ENCODE measurements around the gene CFHR4. TPM values are rescaled to one million over a fixed set of nuclear protein-coding genes. Genes with fewer than 3 reads are reported as not detected.
A peak's percentile ranks its signal among the peaks of the same experiment; 100 is the strongest.
"Not testable (repeated sequence)": the region's sequence is repeated elsewhere in the genome, so short reads cannot be mapped to it uniquely, and the experiment has no call there.

CFHR4 gene
- total RNA-seq, 1 donor from 2014 or later, result 0.87 TPM

DNA sequence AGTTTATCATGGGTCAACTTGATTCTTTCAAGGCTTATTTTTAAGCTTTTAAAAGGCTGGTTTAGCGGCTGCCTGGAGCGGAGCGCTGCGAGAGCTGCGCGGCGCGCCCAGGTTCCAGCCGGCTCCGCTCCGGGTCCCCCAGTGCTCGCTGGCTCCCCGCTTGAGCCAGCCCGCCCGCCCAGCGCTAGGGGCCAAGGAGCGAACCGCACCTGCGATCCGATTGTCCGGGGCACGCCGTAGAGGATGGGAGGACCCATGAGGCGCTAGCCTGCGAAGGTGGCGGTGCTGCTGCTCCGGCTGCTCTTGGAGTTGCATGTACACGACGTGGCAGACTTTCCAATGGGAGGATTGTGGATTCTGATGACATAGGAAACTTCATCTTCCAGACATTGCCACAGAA, 9.9 kb upstream of the CFHR4 start:
- Mint-ChIP-seq H3K9me3 (ENCODE audit: unreplicated experiment) (no peaks in the 10 kb centered on the region), H3K4me3 (ENCODE audit: unreplicated experiment) (peak overlapping the region; percentile 76), H3K4me1 (ENCODE audit: unreplicated experiment) (peaks cover 3% of the 10 kb centered on the region), H3K27me3 (ENCODE audit: unreplicated experiment) (no peaks in the 10 kb centered on the region), H3K36me3 (ENCODE audit: low read depth, unreplicated experiment) (no peaks in the 10 kb centered on the region), H3K27ac (ENCODE audit: unreplicated experiment) (no peak overlapping the region)
- peak; percentile 41 for DNase-seq (ENCODE audit: low spot score)
- TF ChIP-seq, protein P1, sequence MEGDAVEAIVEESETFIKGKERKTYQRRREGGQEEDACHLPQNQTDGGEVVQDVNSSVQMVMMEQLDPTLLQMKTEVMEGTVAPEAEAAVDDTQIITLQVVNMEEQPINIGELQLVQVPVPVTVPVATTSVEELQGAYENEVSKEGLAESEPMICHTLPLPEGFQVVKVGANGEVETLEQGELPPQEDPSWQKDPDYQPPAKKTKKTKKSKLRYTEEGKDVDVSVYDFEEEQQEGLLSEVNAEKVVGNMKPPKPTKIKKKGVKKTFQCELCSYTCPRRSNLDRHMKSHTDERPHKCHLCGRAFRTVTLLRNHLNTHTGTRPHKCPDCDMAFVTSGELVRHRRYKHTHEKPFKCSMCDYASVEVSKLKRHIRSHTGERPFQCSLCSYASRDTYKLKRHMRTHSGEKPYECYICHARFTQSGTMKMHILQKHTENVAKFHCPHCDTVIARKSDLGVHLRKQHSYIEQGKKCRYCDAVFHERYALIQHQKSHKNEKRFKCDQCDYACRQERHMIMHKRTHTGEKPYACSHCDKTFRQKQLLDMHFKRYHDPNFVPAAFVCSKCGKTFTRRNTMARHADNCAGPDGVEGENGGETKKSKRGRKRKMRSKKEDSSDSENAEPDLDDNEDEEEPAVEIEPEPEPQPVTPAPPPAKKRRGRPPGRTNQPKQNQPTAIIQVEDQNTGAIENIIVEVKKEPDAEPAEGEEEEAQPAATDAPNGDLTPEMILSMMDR (IDR thresholded peaks at IDR 0.05; ENCODE audit: unreplicated experiment), result no peak

DNA sequence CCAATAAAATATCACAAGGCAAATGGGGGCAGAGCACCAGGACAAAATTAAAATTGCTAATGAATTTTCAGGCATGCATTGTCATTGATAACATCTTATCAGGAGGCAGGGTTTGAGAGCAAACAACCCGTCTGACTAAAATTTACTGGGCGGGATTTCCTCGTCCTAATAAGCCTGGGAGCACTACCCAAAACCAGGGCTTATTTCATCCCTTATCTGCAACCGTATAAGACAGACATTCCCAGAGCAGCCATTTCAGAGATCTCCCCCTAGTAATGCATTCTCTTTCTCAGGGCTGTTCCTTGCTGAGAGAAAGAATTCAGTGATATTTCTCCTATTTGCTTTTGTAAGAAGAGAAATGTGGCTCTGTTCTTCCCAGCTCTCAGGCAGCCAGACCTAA, 1.3 kb upstream of the CFHR4 start:
- not testable (repeated sequence) for H3K36me3 Mint-ChIP-seq (ENCODE audit: low read depth, unreplicated experiment); H3K27me3 Mint-ChIP-seq (ENCODE audit: unreplicated experiment); H3K4me3 Mint-ChIP-seq (ENCODE audit: unreplicated experiment); H3K4me1 Mint-ChIP-seq (ENCODE audit: unreplicated experiment); H3K9me3 Mint-ChIP-seq (ENCODE audit: unreplicated experiment); H3K27ac Mint-ChIP-seq (ENCODE audit: unreplicated experiment); DNase-seq (ENCODE audit: low spot score)

DNA sequence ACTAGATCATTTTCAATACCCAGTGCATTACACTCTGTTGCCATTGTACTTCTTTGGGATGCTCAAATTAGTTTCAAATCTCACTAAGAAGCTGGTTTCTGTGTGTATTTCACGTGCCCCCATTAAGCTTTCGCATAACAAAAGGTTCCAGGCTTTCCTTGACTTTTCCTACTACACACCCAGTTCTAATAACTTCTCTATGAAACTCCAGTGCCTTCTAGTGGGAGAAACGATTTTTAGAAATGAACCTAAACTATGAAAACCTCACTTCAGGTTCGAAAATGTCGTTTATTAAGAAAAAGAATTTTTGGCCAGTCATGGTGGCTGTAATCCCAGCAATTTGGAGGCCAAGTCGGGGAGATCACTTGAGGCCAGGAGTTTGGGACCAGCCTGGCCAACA, 2.8 kb downstream of the CFHR4 start:
- no peak for DNase-seq (ENCODE audit: low spot score)
- Mint-ChIP-seq H3K27ac (ENCODE audit: unreplicated experiment) (no peak overlapping the region), H3K27me3 (ENCODE audit: unreplicated experiment) (no peaks in the 10 kb centered on the region), H3K9me3 (ENCODE audit: unreplicated experiment) (no peaks in the 10 kb centered on the region), H3K4me3 (ENCODE audit: unreplicated experiment) (no peak overlapping the region), H3K4me1 (ENCODE audit: unreplicated experiment) (no peaks in the 10 kb centered on the region), H3K36me3 (ENCODE audit: low read depth, unreplicated experiment) (no peaks in the 10 kb centered on the region)
- TF ChIP-seq, protein P1 (IDR thresholded peaks at IDR 0.05; ENCODE audit: unreplicated experiment), result no peak

DNA sequence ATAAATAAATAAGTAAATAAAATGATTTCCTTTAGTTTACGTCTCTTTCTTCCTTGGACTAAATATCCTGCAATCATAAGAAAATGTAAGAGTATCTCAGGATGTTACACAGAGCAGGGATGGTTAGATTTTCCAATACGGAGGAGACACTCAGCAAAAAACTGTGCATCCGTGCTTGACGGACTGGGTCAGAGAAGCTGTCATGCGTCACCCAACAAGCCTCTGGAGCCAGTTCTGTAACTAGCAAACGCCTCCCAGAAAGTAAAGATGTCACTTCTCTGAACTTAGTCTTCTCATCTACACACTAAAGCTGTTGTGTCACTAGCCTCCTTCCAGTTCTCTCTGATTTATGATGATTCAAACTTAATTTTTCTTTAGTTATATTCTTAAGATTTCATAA, 3.4 kb downstream of the CFHR4 start:
- Mint-ChIP-seq H3K4me1 (ENCODE audit: unreplicated experiment) (no peaks in the 10 kb centered on the region), H3K9me3 (ENCODE audit: unreplicated experiment) (no peaks in the 10 kb centered on the region), H3K27me3 (ENCODE audit: unreplicated experiment) (no peaks in the 10 kb centered on the region), H3K4me3 (ENCODE audit: unreplicated experiment) (no peak overlapping the region), H3K36me3 (ENCODE audit: low read depth, unreplicated experiment) (no peaks in the 10 kb centered on the region), H3K27ac (ENCODE audit: unreplicated experiment) (no peak overlapping the region)
- no peak for DNase-seq (ENCODE audit: low spot score)
- TF ChIP-seq, protein P1 (IDR thresholded peaks at IDR 0.05; ENCODE audit: unreplicated experiment), result no peak

DNA sequence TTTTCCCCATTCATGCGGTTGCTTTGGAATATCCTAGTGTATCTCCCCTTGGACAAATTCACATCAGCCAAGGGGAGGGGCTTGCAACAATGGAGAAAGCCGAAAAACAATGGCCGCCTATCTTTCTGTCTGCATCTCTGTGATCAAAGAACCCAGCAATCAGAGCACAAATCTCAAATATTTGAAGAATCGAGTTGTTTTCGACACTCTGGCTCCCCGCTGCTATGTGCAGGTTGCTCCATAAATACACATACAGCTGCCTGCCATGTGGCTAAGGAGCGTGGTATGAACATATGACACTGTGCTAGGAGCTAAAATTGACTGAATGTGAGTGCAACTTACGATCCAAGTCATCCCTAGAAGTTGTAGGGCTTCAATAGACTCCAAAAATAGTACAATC, 8.5 kb downstream of the CFHR4 start:
- Mint-ChIP-seq H3K27me3 (ENCODE audit: unreplicated experiment) (no peaks in the 10 kb centered on the region), H3K9me3 (ENCODE audit: unreplicated experiment) (no peaks in the 10 kb centered on the region), H3K4me1 (ENCODE audit: unreplicated experiment) (no peaks in the 10 kb centered on the region), H3K4me3 (ENCODE audit: unreplicated experiment) (no peak overlapping the region), H3K27ac (ENCODE audit: unreplicated experiment) (no peak overlapping the region), H3K36me3 (ENCODE audit: low read depth, unreplicated experiment) (no peaks in the 10 kb centered on the region)
- no peak for DNase-seq (ENCODE audit: low spot score)
- TF ChIP-seq, protein P1 (IDR thresholded peaks at IDR 0.05; ENCODE audit: unreplicated experiment), result no peak

Data from endothelial cell (in vitro differentiated cells).